SK-N-SH (cell line): ENCODE results near the gene KRTAP3-2.

ENCODE experiments used
- CTCF ChIP-seq: fragments of 200-600 bp; sonication (generic); IDR thresholded peaks from 2 replicates; pipeline ENCODE4 v1.6.1; 2017; ENCODE audit warnings: antibody characterized with exemption, mild to moderate bottlenecking, moderate library complexity
- RAD21 ChIP-seq: IDR thresholded peaks from 2 replicates; pipeline ENCODE4 v1.6.1; 2012; ENCODE audit warnings: mild to moderate bottlenecking, low read length
- TEAD4 ChIP-seq: IDR thresholded peaks from 2 replicates; pipeline ENCODE4 v1.4.0; 2012; ENCODE audit warnings: mild to moderate bottlenecking, borderline replicate concordance; ENCODE audit not compliant: insufficient read depth

GRCh38 chr17:41009936-41010335 is 10.2 kb upstream of the KRTAP3-2 start:
- TF ChIP-seq RAD21: no peak
- TF ChIP-seq CTCF: no peak
- TF ChIP-seq TEAD4: no peak
